Cardiac septum (tissue), 1 donor: Measurements from ENCODE around the gene AFTPH. TPM values are rescaled to one million over a fixed set of nuclear protein-coding genes. Genes with fewer than 3 reads are reported as not detected.

Source experiments
- DNase-seq: peaks from one replicate; pipeline ENCODE4 v3.0.0-alpha.2; 2020; ENCODE audit warnings: low spot score
- intact Hi-C: fragments of 100-400 bp; cut with DNase I; formaldehyde crosslinking; loops from one replicate; pipeline ENCODE4 v1.14.0; 2022
- total RNA-seq: library from RNA; stranded (reverse); fragmentation: NEBNext Ultra II Directional; extraction: Animal tissue kit (Norgen Biotek cat#: 25700); gene quantifications from one replicate; pipeline ENCODE4 v1.2.1, GENCODE V29; 2021
- donor health status: DM: no; HTN: no; CAD: no.

Gene AFTPH
- total RNA-seq, 1 donor from 2014 or later: 13.6 TPM

DNA sequence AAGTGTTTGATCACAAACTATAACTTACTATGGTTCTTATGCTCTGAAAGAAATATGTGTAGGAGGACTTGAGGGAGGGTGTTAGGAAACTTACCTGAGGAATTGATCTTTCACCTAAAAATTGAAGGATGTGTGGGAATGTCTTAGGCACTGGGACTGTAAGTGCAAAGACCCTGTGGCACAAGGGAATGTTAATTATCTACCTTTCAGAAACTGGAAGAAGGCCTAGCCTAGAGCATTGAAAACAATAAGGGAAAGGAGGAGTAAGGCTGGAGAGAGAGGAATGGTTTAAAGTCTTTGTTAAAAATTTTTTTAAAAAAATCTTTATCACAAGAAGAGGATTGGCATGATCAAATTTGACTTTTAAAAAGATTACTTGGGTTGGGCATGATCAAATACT, 7.9 kb downstream of the AFTPH start:
- no peak for DNase-seq
- intact Hi-C loops: no loop called here

DNA sequence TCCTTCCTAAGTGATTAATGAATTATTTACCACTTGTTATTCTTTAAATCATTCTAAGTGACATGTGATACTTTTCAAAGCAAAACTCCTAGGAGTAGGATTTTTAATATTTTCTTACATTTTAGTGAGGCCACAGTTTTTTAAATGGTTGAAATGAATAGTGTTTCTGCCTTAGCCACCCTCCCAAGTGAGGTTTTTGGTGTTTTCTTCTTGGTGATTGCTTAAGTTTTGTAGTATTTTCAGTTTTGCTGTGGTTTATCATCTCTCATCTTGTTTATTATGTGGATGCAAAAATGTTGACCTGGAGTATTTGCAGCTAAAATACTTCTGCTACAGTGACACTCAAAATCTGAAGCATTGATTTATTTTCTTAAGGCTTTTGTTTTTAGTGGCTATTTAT, 9.8 kb downstream of the AFTPH start:
- no peak for DNase-seq
- intact Hi-C loops: no loop called here

DNA sequence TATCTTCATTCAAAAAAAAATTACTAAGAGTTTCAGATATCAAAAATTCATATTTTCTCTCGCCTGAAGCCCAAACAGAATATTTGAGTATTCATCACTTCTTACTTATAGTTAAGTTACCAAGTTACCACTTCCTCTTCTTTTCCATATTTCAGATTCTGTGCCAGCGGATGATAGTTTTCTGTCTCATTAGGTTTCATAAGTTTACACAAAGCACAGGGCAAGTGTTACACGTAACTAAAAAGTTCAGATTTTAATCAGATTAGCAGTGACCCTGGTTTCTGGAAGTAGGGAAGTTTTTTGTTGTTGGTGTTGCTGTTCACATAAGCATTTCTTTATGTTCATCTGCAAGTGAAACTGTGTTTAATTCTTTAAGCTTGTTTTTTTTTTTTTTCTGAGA, 10.2 kb downstream of the AFTPH start:
- intact Hi-C loops: no loop called here
- no peak for DNase-seq

- DNase-seq: no peak
- intact Hi-C loops: no loop called here
Measured at GRCh38 chr2:64535024-64535423, 10.9 kb downstream of the AFTPH start.

DNA sequence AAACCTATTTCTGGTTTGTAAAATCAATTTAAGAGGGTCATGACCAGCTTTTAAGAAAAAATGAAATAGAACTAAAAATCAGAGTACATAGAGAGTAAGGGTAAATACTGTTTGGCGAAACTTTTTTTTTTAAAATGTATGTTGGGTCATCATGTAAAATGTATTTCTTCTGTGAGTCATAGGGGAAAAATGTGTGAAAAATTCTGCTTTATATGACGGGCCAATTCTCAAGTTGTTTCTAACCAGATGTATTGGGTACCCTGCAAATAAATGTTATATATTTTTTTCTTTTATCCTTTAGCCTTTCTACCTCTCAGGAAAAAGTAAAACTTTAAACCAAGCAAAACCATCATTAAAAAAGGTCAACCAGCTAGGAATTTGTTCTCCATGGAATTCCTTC, 13.9 kb downstream of the AFTPH start:
- DNase-seq: no peak
- intact Hi-C loops: no loop called here

GRCh38 chr2:64538764-64539433, 14.8 kb downstream of the AFTPH start:
- intact Hi-C loops: no loop called here
- DNase-seq: no peak

- DNase-seq: no peak
- intact Hi-C loops: no loop called here
Measured at GRCh38 chr2:64540615-64541014, 16.5 kb downstream of the AFTPH start.

DNA sequence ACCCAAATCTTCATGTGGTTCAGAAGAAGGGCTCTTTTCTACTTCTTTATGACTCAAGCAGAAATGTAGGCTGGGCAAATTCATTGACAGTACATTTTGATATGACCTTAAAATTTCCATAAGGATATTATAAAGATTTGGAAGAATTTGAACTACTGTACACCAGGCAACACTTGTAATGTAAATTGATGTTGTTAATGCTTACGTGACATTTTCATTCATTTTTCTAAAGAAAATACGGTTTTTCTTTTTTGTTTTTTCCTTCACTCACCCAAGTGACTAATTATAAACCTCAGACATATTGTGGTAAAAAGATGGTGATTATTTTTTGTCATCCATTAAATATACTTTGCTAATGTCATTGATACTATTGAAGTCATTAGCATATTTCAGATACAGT, 17.4 kb downstream of the AFTPH start:
- intact Hi-C loops: no loop called here
- no peak for DNase-seq

- intact Hi-C loops: no loop called here
- DNase-seq: no peak
Measured at GRCh38 chr2:64542071-64543007, 18.2 kb downstream of the AFTPH start.

DNA sequence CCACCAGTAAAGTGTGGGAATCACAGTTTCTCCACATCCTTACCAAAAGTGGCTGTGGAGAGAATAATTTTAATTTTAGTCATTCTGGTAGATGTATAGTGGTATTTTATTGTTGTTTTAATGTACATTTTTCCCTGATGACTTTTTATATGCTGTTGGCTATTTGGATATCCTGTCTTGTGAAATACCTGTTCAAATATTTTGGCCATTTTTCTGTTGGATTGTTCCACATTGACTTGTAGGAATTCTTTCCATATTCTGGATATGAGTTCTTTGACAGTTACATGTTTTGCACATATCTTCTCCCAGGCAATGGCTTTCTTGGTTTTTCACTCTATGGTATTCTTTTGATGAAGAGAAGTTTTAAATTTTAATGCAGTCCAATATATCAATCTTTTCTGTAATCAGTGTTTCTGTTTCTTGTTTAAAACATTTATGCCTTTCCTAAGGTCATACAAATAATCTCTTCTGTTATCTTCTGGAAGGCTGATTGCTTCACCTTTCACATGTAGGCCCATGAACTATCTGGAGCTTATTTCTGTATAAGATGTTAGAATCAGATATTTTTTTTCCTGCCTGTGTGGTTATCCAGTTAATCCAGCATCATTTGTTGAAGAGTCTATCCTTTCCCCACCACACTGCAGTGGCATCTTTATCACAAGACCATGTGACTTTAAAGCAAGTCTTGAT, 19.0 kb downstream of the AFTPH start:
- no peak for DNase-seq
- intact Hi-C loops: no loop called here

DNA sequence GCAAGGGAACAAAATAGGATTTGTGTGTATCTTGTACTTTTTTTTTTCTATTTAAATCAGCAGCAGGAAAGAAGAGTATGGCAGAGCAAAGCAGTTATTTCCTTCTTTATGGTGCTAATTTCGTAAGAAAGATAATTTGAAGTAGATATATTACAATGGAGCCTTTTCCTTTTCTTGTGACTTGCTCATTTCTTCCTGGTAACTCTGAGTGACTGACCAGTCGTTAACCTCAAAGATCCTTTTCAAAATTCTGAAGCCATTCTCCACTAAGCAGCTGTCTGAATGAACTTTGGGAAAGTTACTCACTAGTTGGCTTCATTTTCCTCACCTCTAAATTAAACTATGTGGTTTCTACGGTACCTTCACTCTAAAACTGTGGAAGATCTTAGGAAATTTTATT, 24.6 kb downstream of the AFTPH start:
- no peak for DNase-seq
- intact Hi-C loops: no loop called here

GRCh38 chr2:64550042-64550441, 25.9 kb downstream of the AFTPH start:
- DNase-seq: no peak
- intact Hi-C loops: no loop called here

DNA sequence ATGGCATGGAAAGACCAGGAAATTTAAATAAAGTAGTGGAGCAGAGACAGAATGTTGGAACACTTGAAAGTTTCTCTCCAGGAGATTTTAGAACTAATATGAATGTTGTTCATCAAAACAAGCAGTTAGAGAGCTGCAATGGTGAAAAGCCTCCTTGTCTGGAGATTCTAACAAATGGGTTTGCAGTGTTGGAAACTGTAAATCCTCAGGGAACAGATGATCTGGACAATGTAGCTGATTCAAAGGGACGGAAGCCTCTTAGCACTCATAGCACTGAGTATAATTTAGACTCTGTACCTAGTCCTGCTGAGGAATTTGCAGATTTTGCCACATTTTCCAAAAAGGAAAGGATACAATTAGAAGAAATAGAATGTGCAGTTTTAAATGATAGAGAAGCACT, 27.7 kb downstream of the AFTPH start:
- intact Hi-C loops: no loop called here
- no peak for DNase-seq

GRCh38 chr2:64554117-64554516, 30.0 kb downstream of the AFTPH start:
- intact Hi-C loops: no loop called here
- no peak for DNase-seq

DNA sequence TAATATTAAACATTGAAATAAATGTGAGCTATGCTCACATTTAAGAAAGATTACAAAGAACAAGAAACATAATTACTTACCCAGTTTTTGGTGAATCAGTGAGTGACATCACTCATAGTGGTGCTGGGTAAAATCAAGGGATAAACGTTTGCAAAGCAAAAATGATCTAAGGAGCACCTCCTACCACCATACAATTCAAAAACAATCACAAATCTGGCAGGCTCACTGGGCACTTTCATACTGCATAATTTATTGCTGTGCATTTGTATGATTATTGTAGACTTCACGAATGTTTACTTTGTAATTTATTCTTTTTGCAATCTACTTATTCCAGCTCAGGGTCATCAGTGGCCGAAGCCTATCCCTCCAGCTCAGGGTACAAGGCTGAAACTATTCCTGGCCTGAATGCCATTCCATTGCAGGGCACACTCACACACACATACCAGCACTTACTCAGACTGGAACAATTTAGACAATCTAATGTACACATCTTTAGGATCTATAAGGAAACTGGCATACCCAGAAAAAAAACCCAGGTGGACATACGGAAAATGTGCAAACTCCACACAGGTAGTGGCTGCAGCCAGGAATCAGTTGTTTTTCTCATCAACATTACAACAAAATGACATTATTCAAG, 34.4 kb downstream of the AFTPH start:
- intact Hi-C loops: loop anchor here (2.0 kb wide), 1 partner anchor 230 kb away; no protein-coding TSS in a partner anchor
- DNase-seq: no peak

DNA sequence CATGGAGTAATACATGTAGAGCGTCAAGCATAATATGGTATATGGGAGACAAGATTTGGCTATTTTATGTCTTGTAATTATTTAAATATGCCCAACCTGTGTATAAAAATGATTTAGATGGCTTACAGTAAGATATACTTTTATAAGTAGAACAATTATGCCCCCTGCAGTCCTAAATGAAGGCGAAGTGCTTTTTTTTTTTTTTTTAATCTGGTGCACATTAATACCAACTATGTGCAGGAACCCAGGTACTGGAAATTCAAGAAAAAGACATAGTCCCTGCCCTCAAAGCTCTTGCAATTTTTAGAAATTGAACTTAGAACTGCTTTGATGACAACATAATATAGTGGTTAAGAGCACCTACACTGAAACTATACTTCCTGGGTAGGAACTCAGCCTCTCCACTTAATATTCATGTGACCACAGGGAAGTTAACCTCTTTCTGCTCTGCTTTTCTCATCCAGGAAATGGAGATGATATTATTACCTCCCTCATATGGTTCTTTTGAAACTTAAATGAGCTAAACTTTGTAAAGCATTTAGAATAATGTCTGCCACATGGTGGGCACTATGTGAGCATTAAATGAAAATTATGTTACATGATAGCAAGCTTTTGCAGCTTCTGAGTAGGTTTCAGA, 38.1 kb downstream of the AFTPH start:
- no peak for DNase-seq
- intact Hi-C loops: loop anchor here (2.0 to 10.0 kb wide), 2 partner anchors 39 to 507 kb away; no protein-coding TSS in a partner anchor

- no peak for DNase-seq
- intact Hi-C loops: loop anchor here (2.0 to 10.0 kb wide), 2 partner anchors 41 to 509 kb away; no protein-coding TSS in a partner anchor
Measured at GRCh38 chr2:64563436-64563938, 39.4 kb downstream of the AFTPH start.

GRCh38 chr2:64565949-64566710, 42.0 kb downstream of the AFTPH start:
- DNase-seq: no peak
- intact Hi-C loops: loop anchor here (10.0 kb wide), 1 partner anchor 511 kb away; no protein-coding TSS in a partner anchor
